A204.1 (cell line): ENCODE measurements around the gene OR6J1.
"Not testable (repeated sequence)": the region's sequence is repeated elsewhere in the genome, so short reads cannot be mapped to it uniquely, and the experiment has no call there.

Experiments
- FAIRE-seq: peaks from 2 replicates; lab custom pipeline; 2012; peaks lifted over from hg19 to GRCh38; lab: Jason Lieb, UNC

OR6J1 gene

GRCh38 chr14:22650960-22651521 lies 6.9 kb upstream of the OR6J1 start:
- no peak for FAIRE-seq

- FAIRE-seq, result no peak
Observed at GRCh38 chr14:22650046-22650739, 6.0 kb upstream of the OR6J1 start.

GRCh38 chr14:22648506-22648905 lies 4.4 kb upstream of the OR6J1 start:
- no peak for FAIRE-seq

GRCh38 chr14:22646570-22647254 lies 2.6 kb upstream of the OR6J1 start:
- no peak for FAIRE-seq

- no peak for FAIRE-seq
Observed at GRCh38 chr14:22641846-22642245, 2.3 kb downstream of the OR6J1 start.

- FAIRE-seq, result no peak
Observed at GRCh38 chr14:22640192-22640591, 4.0 kb downstream of the OR6J1 start.

GRCh38 chr14:22635980-22636379 lies 8.2 kb downstream of the OR6J1 start:
- not testable (repeated sequence) for FAIRE-seq

- no peak for FAIRE-seq
Observed at GRCh38 chr14:22634233-22634900, 9.8 kb downstream of the OR6J1 start.

GRCh38 chr14:22630486-22630885 lies 13.7 kb downstream of the OR6J1 start:
- no peak for FAIRE-seq

GRCh38 chr14:22630066-22630465 lies 14.1 kb downstream of the OR6J1 start:
- no peak for FAIRE-seq

GRCh38 chr14:22629361-22629760 lies 14.8 kb downstream of the OR6J1 start:
- no peak for FAIRE-seq

- no peak for FAIRE-seq
Observed at GRCh38 chr14:22627506-22628263, 16.5 kb downstream of the OR6J1 start.

- no peak for FAIRE-seq
Observed at GRCh38 chr14:22626590-22626989, 17.6 kb downstream of the OR6J1 start.

GRCh38 chr14:22623047-22623446 lies 21.1 kb downstream of the OR6J1 start:
- FAIRE-seq, result no peak

GRCh38 chr14:22622255-22622654 lies 21.9 kb downstream of the OR6J1 start:
- no peak for FAIRE-seq

GRCh38 chr14:22615765-22616164 lies 28.4 kb downstream of the OR6J1 start:
- FAIRE-seq, result not testable (repeated sequence)

- FAIRE-seq, result no peak
Observed at GRCh38 chr14:22614240-22614799, 29.8 kb downstream of the OR6J1 start.

GRCh38 chr14:22613736-22614239 lies 30.4 kb downstream of the OR6J1 start:
- FAIRE-seq, result no peak

GRCh38 chr14:22613106-22613695 lies 31.0 kb downstream of the OR6J1 start:
- FAIRE-seq, result no peak

GRCh38 chr14:22610931-22611330 lies 33.2 kb downstream of the OR6J1 start:
- FAIRE-seq, result no peak

- FAIRE-seq, result no peak
Observed at GRCh38 chr14:22607291-22607690, 36.9 kb downstream of the OR6J1 start.
